CD8-positive, alpha-beta memory T cell (primary cell): ENCODE results near the gene CLEC11A. TPM values are rescaled to one million over a fixed set of nuclear protein-coding genes. Genes with fewer than 3 reads are reported as not detected.
"Not testable (repeated sequence)": the region's sequence is repeated elsewhere in the genome, so short reads cannot be mapped to it uniquely, and the experiment has no call there.

ENCODE experiments used
- CTCF ChIA-PET: fragments of 350-600 bp; sonication (Branson Sonifier 250); formaldehyde crosslinking; loops from one replicate; lab custom pipeline; 2021; ENCODE audit warnings: antibody characterized with exemption; lab: Charles Lee
- POLR2A ChIA-PET: fragments of 350-600 bp; sonication (Branson Sonifier 250); formaldehyde crosslinking; loops from one replicate; lab custom pipeline; 2021; ENCODE audit warnings: antibody characterized with exemption; lab: Charles Lee
- DNase-seq, 5 donors: peaks; one replicate each; pipeline versions ENCODE4 v3.0.0 to v3.0.0-alpha.2; 2020 to 2022; ENCODE audit warnings: mixed read lengths in 1 of 5
- H3K27ac ChIP-seq: one replicate; pipeline ENCODE4 v1.7.0; 2013; ENCODE audit warnings: low read depth, mild to moderate bottlenecking, low read length, moderate library complexity
- H3K27me3 ChIP-seq: 2 replicates; pipeline ENCODE4 v1.7.0; 2013; ENCODE audit warnings: low read length, mild to moderate bottlenecking; ENCODE audit not compliant: insufficient read depth, poor library complexity, severe bottlenecking
- H3K36me3 ChIP-seq: 2 replicates; pipeline ENCODE4 v1.7.0; 2013; ENCODE audit warnings: mild to moderate bottlenecking, low read length, moderate library complexity; ENCODE audit not compliant: insufficient read depth
- H3K4me1 ChIP-seq: 2 replicates; pipeline ENCODE4 v1.7.0; 2013; ENCODE audit warnings: mild to moderate bottlenecking, low read length, moderate library complexity; ENCODE audit not compliant: insufficient read depth
- H3K4me3 ChIP-seq: 2 replicates; pipeline ENCODE4 v1.7.0; 2013; ENCODE audit warnings: mild to moderate bottlenecking, low read length
- H3K9me3 ChIP-seq: 2 replicates; pipeline ENCODE4 v1.7.0; 2013; ENCODE audit warnings: mild to moderate bottlenecking, low read length
- H3K27ac Mint-ChIP-seq, 8 donors: one replicate each; pipeline ENCODE4 v1.8.0; 2020 to 2021; ENCODE audit warnings: mixed read lengths in 8 of 8, mild to moderate bottlenecking in 6 of 8, inconsistent platforms in 3 of 8, moderate library complexity in 3 of 8
- H3K27me3 Mint-ChIP-seq, 2 donors: one replicate each; pipeline ENCODE4 v1.8.0; 2020 to 2021; ENCODE audit warnings: mixed read lengths in 2 of 2, mild to moderate bottlenecking in 1 of 2, moderate library complexity in 1 of 2
- H3K36me3 Mint-ChIP-seq, 3 donors: one replicate each; pipeline ENCODE4 v1.8.0; 2020 to 2021; ENCODE audit warnings: mixed read lengths in 3 of 3, inconsistent platforms in 1 of 3, mild to moderate bottlenecking in 1 of 3
- H3K4me1 Mint-ChIP-seq, 3 donors: one replicate each; pipeline ENCODE4 v1.8.0; 2020 to 2021; ENCODE audit warnings: mixed read lengths in 3 of 3, inconsistent platforms in 1 of 3, mild to moderate bottlenecking in 1 of 3
- H3K4me3 Mint-ChIP-seq, 7 donors: one replicate each; pipeline ENCODE4 v1.8.0; 2020 to 2021; ENCODE audit warnings: mixed read lengths in 7 of 7, mild to moderate bottlenecking in 6 of 7, moderate library complexity in 4 of 7, inconsistent platforms in 2 of 7
- H3K9me3 Mint-ChIP-seq, 5 donors: one replicate each; pipeline ENCODE4 v1.8.0; 2020 to 2022; ENCODE audit warnings: mixed read lengths in 5 of 5, mild to moderate bottlenecking in 3 of 5, moderate library complexity in 2 of 5, inconsistent platforms in 1 of 5
- polyA plus RNA-seq: library from polyadenylated mRNA; unstranded; fragments of 300-500 nt; fragmentation: Illumina TruSeq; gene quantifications from one replicate; pipeline ENCODE4 v1.2.3, GENCODE V29; 2021
- total RNA-seq, 2 experiments: library from RNA; stranded (reverse); gene quantifications; one replicate each; pipeline ENCODE4 v1.2.3, GENCODE V29; 2021

The CLEC11A gene
- total and polyA plus RNA-seq, 3 experiments from 2014 or later: 0.31 to 1.9 (median 0.53) TPM

DNA sequence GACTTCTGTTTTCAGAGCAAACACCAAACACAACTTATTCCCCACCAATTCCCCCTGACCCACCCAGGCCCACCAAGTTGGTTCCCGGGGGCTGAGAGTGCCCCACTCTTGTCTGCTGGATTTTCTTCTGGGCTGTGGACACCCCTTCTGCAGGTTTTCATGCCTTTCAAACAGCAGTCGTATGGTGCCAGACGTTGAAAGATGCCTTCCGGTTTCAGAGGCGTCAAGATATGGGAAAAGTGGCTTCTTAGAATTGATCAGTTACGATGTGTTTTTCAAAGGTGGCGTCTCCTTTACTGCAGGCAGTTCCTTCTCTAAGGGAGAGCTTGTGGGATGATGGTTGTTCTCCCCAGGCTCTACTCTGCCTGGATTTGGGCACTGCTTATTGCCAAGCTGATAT lies 12.7 kb downstream of the CLEC11A start:
- CTCF ChIA-PET: no interaction called here
- Mint-ChIP-seq H3K27me3 (peaks cover 17 to 61% of the 10 kb centered on the region in 2 donors), H3K4me3 (no peak overlapping the region)

DNA sequence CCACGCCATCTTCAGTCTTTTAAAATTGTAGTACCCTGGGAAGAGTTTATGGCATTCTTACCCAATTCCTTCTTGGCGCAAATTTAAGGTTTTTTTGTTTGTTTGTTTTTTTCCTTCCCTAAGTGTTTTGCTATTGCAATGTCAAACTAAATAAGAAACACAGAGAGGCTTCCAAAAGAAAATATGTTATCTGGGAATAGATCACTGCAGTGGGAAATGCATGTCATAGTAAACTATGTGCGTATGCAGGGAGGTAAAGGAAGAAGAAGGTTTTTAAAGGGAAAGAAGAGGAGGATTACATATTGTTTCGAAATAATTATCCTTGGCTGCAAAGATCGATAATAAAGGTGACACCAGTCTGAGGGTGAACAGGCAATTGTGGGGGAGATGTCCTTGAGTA lies 13.2 kb downstream of the CLEC11A start:
- Histone ChIP-seq H3K27ac (peak overlapping the region; percentile 47), H3K27me3 (no peaks in the 10 kb centered on the region), H3K4me1 (no peaks in the 10 kb centered on the region), H3K4me3 (no peak overlapping the region), H3K36me3 (no peaks in the 10 kb centered on the region), H3K9me3 (no peaks in the 10 kb centered on the region)
- ChIA-PET POLR2A (no interaction called here), CTCF (no interaction called here)
- Mint-ChIP-seq H3K4me3 (no peak overlapping the region), H3K36me3 (no peaks in the 10 kb centered on the region), H3K27me3 (peaks cover 20 to 59% of the 10 kb centered on the region in 2 donors), H3K4me1 (no peaks in the 10 kb centered on the region), H3K27ac (no peak overlapping the region), H3K9me3 (peaks cover 0 to 4% (median 0%) of the 10 kb centered on the region in 5 donors)
- DNase-seq: no peak

More for the DNA sequence above, 12.7 kb downstream of the CLEC11A start:
- Histone ChIP-seq H3K4me3 (no peak overlapping the region), H3K27me3 (no peaks in the 10 kb centered on the region), H3K27ac (peak overlapping the region; percentile 47), H3K36me3 (no peaks in the 10 kb centered on the region), H3K9me3 (no peaks in the 10 kb centered on the region), H3K4me1 (no peaks in the 10 kb centered on the region)
- no peak for DNase-seq
- Mint-ChIP-seq H3K27ac (no peak overlapping the region), H3K36me3 (no peaks in the 10 kb centered on the region), H3K4me1 (no peaks in the 10 kb centered on the region), H3K9me3 (peaks cover 0 to 4% (median 0%) of the 10 kb centered on the region in 5 donors)
- POLR2A ChIA-PET: no interaction called here

DNA sequence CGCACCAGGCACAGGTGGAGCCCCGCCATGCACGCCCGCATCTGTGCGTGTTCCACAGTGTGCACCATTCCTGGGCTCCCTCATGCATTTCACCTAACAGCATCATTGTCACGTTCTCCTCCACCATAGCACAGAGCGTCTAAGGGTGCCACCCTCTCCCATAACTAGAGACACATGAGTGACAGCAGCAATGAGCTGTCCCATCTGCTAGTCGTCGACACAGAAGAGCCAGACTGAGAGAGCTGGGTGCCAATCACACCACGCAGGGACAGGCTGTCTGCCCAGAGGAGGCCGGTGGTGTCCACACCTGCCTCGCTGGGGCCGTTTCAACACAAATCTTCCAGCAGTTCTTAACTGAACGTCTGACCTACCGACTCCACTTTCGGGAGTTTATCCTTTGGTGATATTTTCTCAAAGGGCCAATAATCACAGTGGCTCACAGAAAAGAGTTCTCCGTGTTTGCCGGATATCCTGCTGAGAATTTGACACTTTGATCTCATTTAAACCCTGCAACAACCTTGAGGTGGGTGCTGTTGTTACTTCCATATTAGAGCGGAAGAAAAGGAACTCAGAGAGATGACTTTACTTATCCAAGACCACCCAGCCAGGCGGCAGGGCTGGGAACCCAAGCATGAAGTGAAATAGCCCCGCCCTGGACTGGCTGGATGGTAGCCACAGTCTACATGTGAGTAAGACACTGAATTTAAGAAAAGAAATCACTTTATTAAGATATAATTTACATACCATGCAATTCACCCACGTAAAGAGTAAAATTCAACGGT lies 16.2 kb downstream of the CLEC11A start:
- peaks cover 0 to 2% (median 0%) of the 10 kb centered on the region in 5 donors for H3K9me3 Mint-ChIP-seq
- peak overlapping the region in 1 of 8 donors; percentile 17 for H3K27ac Mint-ChIP-seq
- H3K4me3 ChIP-seq: no peak overlapping the region
- no peak for DNase-seq
- H3K36me3 Mint-ChIP-seq: no peaks in the 10 kb centered on the region
- no peak overlapping the region for H3K27ac ChIP-seq
- no peaks in the 10 kb centered on the region for H3K27me3 ChIP-seq
- ChIA-PET CTCF (no interaction called here), POLR2A (no interaction called here)
- H3K27me3 Mint-ChIP-seq: peaks cover 26 to 51% of the 10 kb centered on the region in 2 donors
- H3K4me1 ChIP-seq: no peaks in the 10 kb centered on the region
- no peaks in the 10 kb centered on the region for H3K4me1 Mint-ChIP-seq
- H3K4me3 Mint-ChIP-seq: no peak overlapping the region
- no peaks in the 10 kb centered on the region for H3K36me3 ChIP-seq
- no peaks in the 10 kb centered on the region for H3K9me3 ChIP-seq

DNA sequence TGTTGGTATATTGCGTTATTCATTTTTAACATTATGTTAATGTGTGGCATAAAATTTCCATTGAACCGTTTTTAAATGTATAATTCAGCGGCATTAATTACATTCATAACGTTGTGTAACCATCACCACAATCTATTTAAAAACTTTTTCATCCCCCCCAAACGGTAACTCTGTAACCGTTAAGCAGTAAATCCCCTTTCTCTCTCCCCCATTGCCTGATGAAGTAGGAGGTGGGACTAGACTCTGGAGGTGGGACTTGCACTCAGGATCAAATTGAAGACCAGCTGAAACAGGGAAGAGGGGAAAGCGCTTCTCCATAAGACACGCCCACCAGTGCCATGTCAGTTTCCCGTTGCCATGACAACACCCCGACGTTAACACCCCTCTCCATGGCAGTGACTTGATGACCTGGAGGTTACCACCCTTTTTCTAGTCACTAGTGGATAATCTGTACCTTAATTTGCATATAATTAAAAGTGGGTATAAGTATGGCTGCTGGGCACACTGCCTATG lies 16.8 kb downstream of the CLEC11A start:
- Histone ChIP-seq H3K36me3 (no peaks in the 10 kb centered on the region), H3K27me3 (no peaks in the 10 kb centered on the region), H3K27ac (no peak overlapping the region), H3K4me1 (no peaks in the 10 kb centered on the region), H3K9me3 (no peaks in the 10 kb centered on the region), H3K4me3 (no peak overlapping the region)
- no peak overlapping the region for H3K4me3 Mint-ChIP-seq
- no peaks in the 10 kb centered on the region for H3K36me3 Mint-ChIP-seq
- ChIA-PET POLR2A (no interaction called here), CTCF (no interaction called here)
- H3K27ac Mint-ChIP-seq: no peak overlapping the region
- peaks cover 0 to 2% (median 0%) of the 10 kb centered on the region in 5 donors for H3K9me3 Mint-ChIP-seq
- no peak for DNase-seq
- no peaks in the 10 kb centered on the region for H3K4me1 Mint-ChIP-seq
- peaks cover 26 to 48% of the 10 kb centered on the region in 2 donors for H3K27me3 Mint-ChIP-seq

DNA sequence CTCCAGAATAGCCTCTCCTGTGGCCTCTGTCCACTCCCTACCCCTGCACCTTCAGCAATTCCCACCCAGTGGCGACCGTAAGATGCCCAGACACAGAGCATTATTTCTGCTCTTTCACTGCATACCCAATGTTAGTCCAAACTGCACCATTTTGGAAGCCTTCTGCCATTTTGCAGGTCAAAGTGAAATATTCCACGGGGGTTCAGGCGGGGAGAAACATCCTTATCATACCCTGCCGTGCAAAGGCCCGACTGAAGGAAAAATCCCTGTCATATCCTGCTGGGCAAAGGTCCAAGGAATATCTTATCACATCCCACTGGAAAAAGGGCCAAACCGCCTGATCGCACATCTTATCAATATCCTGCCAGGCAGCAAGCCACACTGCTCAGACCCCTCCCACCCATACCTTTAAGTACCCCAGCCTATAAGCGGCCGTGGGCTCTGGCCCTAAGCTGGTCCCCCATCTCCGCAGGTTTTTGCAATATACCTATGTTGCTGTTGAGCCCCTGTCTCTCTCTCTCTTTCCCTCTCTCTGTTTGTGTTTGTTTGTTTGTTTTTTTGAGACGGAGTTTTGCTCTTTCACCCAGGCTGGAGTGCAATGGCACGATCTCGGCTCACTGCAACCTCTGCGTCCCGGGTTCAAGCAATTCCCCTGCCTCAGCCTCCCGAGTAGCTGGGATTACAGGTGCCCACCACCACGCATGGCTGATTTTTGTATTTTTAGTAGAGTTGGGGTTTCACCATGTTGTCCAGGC lies 18.2 kb downstream of the CLEC11A start:
- Mint-ChIP-seq H3K27me3 (peaks cover 18 to 42% of the 10 kb centered on the region in 2 donors), H3K4me1 (no peaks in the 10 kb centered on the region), H3K36me3 (no peaks in the 10 kb centered on the region), H3K9me3 (peaks cover 0 to 2% (median 0%) of the 10 kb centered on the region in 5 donors), H3K27ac (no peak overlapping the region), H3K4me3 (no peak overlapping the region)
- POLR2A ChIA-PET: no interaction called here
- Histone ChIP-seq H3K4me1 (no peaks in the 10 kb centered on the region), H3K36me3 (no peaks in the 10 kb centered on the region), H3K9me3 (no peaks in the 10 kb centered on the region), H3K27ac (peak overlapping the region; percentile 57), H3K27me3 (no peaks in the 10 kb centered on the region), H3K4me3 (no peak overlapping the region)
- CTCF ChIA-PET: no interaction called here
- DNase-seq: no peak

DNA sequence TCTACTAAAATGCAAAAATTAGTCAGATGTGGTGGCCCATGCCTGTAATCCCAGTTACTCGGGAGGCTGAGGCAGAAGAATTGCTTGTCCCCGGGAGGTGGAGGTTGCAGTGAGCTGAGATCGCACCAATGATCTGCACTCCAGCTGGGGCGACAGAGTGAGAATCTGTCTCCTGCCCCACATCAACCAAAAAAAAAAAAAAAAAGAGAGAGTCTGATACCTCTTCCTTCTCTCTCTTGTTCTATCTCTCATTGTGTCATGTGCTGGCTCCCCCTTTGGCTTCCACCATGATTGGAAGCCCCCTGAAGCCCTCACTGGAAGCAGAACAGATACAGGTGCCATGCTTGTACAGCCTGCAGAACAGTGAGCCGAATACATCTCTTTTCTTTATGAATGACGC lies 20.4 kb downstream of the CLEC11A start:
- Mint-ChIP-seq H3K27ac (no peak overlapping the region), H3K27me3 (peaks cover 17 to 36% of the 10 kb centered on the region in 2 donors)
- CTCF ChIA-PET: no interaction called here

DNA sequence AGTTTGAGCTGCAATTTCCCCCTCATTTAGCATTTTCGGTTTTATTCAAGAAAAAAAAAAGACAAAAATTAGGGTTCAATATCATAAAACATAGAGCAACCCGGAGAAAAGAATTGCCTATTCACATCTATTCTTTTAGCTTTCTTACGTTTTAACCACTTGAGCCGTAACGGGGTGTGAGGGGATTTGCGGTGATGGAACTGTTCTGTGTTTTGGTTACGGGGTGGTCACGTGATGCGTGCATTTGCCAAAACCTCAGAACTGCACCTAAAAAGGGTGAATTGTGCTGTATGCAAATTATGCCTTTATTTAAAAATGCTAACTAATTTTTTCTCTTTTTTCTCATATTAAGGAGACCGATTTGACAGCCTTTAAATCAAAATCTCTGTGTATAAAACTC lies 22.1 kb downstream of the CLEC11A start:
- Histone ChIP-seq H3K27me3 (no peaks in the 10 kb centered on the region), H3K9me3 (no peaks in the 10 kb centered on the region), H3K4me3 (no peak overlapping the region), H3K36me3 (no peaks in the 10 kb centered on the region), H3K4me1 (no peaks in the 10 kb centered on the region), H3K27ac (no peak overlapping the region)
- no peaks in the 10 kb centered on the region for H3K4me1 Mint-ChIP-seq
- no peak overlapping the region for H3K27ac Mint-ChIP-seq
- ChIA-PET CTCF (no interaction called here), POLR2A (no interaction called here)
- H3K4me3 Mint-ChIP-seq: no peak overlapping the region
- no peak for DNase-seq
- peaks cover 16 to 25% of the 10 kb centered on the region in 2 donors for H3K27me3 Mint-ChIP-seq
- no peaks in the 10 kb centered on the region for H3K36me3 Mint-ChIP-seq
- peaks cover 0 to 3% (median 0%) of the 10 kb centered on the region in 5 donors for H3K9me3 Mint-ChIP-seq

More for the DNA sequence above, 20.4 kb downstream of the CLEC11A start:
- Mint-ChIP-seq H3K4me1 (no peaks in the 10 kb centered on the region), H3K9me3 (peaks cover 0 to 3% (median 0%) of the 10 kb centered on the region in 5 donors), H3K36me3 (no peaks in the 10 kb centered on the region), H3K4me3 (no peak overlapping the region)
- Histone ChIP-seq H3K27me3 (no peaks in the 10 kb centered on the region), H3K4me1 (no peaks in the 10 kb centered on the region), H3K27ac (peak overlapping the region; percentile 47), H3K9me3 (no peaks in the 10 kb centered on the region), H3K4me3 (no peak overlapping the region), H3K36me3 (no peaks in the 10 kb centered on the region)
- DNase-seq: no peak
- POLR2A ChIA-PET: no interaction called here

DNA sequence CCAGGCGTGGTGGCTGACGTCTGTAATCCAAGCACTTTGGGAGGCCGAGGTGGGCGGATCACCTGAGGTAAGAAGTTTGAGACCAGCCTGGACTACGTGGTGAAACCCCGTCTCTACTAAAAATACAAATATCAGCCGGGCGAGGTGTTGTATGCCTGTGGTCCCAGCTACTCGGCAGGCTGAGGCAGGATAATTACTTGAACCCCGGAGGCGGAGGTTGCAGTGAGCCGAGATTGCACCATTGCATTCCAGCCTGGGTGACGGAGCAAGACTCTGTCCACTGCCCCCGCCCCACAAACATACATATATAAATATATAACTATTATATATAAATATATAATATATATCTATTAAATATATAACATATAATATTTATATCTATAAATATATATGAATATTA lies 24.0 kb downstream of the CLEC11A start:
- H3K27ac ChIP-seq, H3K27me3 ChIP-seq, H3K4me1 ChIP-seq, H3K36me3 ChIP-seq, H3K4me1 Mint-ChIP-seq, H3K4me3 Mint-ChIP-seq, POLR2A ChIA-PET, H3K9me3 ChIP-seq, H3K36me3 Mint-ChIP-seq, H3K27ac Mint-ChIP-seq, H3K4me3 ChIP-seq, CTCF ChIA-PET, H3K9me3 Mint-ChIP-seq, DNase-seq: not testable (repeated sequence)
- H3K27me3 Mint-ChIP-seq: peaks cover 10 to 14% of the 10 kb centered on the region in 2 donors
